HG03108 (cell line): ENCODE results near the gene SRD5A3.

Experiments
- ATAC-seq: cut with Tn5 transposase; IDR thresholded peaks from one replicate; pipeline ENCODE4 v1.9.1; 2021; ENCODE audit warnings: moderate library complexity; ENCODE audit not compliant: unreplicated experiment

Gene SRD5A3

GRCh38 chr4:55407119-55407518 is 61.1 kb downstream of the SRD5A3 start:
- ATAC-seq = no peak

DNA sequence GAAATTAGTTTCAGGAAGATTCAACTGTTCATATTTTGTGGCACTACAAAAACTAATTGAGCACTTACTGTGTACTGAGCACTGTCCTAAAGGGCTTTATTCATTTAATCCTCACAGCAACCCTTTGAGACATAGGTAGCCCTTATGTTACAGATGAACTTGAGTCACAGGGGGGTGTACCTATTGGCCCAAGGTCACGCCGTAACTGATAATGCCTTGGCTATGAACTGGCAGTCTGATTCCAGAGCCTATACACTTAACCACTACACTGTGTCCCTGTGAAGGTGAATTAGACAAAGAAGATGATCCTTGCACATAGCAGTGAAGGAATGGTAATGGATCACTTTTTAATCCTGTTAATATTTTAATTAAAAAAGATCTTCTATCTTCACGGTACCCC is 61.7 kb downstream of the SRD5A3 start:
- no peak for ATAC-seq

- peak; percentile 80 for ATAC-seq
Observed at GRCh38 chr4:55409468-55410171, 63.6 kb downstream of the SRD5A3 start.

- ATAC-seq = no peak
Observed at GRCh38 chr4:55410431-55410830, 64.4 kb downstream of the SRD5A3 start.

DNA sequence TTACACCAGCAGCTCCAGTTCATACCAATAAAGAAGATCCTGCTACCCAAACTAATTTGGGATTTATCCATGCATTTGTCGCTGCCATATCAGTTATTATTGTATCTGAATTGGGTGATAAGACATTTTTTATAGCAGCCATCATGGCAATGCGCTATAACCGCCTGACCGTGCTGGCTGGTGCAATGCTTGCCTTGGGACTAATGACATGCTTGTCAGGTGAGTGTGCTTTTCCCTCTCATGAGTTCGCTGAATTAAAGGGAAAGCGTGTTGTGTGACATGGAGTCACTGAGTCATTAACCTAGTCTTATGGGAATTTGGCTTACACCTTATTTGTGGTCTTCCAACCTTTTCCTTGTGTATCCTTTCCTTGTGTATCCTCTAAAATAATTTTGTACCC is 65.6 kb downstream of the SRD5A3 start:
- no peak for ATAC-seq

- ATAC-seq = no peak
Observed at GRCh38 chr4:55416176-55416575, 70.1 kb downstream of the SRD5A3 start.
